DOHH2 (cell line): Measurements from ENCODE around the gene NPR2.

ENCODE experiments used
- EZH2phosphoT487 ChIP-seq: fragments of 200-600 bp; sonication (generic); IDR thresholded peaks from 2 replicates; pipeline ENCODE4 v1.6.1; 2017; ENCODE audit warnings: borderline replicate concordance, mild to moderate bottlenecking, antibody characterized with exemption, low read length, moderate library complexity, mixed read lengths
- TF ChIP-seq, protein P1 (sequence below): fragments of 200-600 bp; sonication (generic); IDR thresholded peaks from one replicate; pipeline ENCODE4 v1.5.1; 2014; ENCODE audit warnings: antibody characterized with exemption, mild to moderate bottlenecking, low read depth, low read length; ENCODE audit not compliant: poor library complexity, severe bottlenecking

DNA sequence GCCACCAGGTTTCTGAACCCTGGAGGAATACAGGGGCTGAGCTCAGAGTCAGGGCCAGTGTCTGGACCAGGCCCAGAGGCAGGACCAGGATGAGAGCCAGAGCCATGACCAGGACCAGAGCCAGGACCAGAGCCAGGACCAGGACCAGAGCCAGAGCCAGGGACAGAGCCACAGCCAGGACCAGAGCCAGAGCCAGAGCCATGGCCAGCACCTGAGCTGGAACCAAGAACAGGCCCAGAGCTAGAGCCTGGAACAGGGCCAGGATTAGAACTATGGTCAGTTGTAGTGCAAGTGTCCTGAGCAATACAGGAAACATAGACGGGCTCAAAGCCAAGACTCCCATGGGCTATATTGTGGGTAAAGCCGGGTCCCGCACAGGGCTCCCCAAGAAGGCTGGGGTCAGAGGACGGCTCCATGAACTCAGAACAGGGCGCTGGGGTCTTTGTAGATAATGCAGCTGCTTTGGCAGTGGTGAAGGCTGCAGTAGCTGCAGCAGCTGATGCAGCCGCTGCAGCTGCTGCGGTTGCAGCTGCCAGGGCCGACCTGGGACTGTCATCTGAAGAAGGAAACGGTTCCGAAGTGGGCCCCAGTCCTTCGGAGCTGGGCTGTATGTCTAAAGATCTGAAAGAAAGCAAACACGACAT, 20.1 kb downstream of the NPR2 start:
- TF ChIP-seq, protein P1, sequence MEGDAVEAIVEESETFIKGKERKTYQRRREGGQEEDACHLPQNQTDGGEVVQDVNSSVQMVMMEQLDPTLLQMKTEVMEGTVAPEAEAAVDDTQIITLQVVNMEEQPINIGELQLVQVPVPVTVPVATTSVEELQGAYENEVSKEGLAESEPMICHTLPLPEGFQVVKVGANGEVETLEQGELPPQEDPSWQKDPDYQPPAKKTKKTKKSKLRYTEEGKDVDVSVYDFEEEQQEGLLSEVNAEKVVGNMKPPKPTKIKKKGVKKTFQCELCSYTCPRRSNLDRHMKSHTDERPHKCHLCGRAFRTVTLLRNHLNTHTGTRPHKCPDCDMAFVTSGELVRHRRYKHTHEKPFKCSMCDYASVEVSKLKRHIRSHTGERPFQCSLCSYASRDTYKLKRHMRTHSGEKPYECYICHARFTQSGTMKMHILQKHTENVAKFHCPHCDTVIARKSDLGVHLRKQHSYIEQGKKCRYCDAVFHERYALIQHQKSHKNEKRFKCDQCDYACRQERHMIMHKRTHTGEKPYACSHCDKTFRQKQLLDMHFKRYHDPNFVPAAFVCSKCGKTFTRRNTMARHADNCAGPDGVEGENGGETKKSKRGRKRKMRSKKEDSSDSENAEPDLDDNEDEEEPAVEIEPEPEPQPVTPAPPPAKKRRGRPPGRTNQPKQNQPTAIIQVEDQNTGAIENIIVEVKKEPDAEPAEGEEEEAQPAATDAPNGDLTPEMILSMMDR: no peak
- no peak for TF ChIP-seq EZH2phosphoT487
